ENCODE measurements around the gene ADARB1.
"Not testable (repeated sequence)": the region's sequence is repeated elsewhere in the genome, so short reads cannot be mapped to it uniquely, and the experiment has no call there.

Gene ADARB1

GRCh38 chr21:45074048-45074817 is at the start of gene ADARB1:
Gene ADARB1 (plus strand): TSS chr21:45074580. CDS start chr21:45171657, 97,077 bp downstream.
- DNase-seq, result peak; percentile 57 to 74

GRCh38 chr21:45026066-45026745 is 48.2 kb upstream of the ADARB1 start:
- no peak for DNase-seq

GRCh38 chr21:45026826-45027225 is 47.6 kb upstream of the ADARB1 start:
- DNase-seq, result no peak

GRCh38 chr21:45027241-45028196 is 46.9 kb upstream of the ADARB1 start:
- DNase-seq, result no peak

GRCh38 chr21:45028645-45029044 is 45.7 kb upstream of the ADARB1 start:
- DNase-seq, result not testable (repeated sequence)

- DNase-seq, result no peak
Measured at GRCh38 chr21:45029298-45029947, 45.0 kb upstream of the ADARB1 start.

- no peak for DNase-seq
Measured at GRCh38 chr21:45029948-45030681, 44.3 kb upstream of the ADARB1 start.

GRCh38 chr21:45030682-45031570 is 43.5 kb upstream of the ADARB1 start:
- no peak for DNase-seq

- DNase-seq, result no peak
Measured at GRCh38 chr21:45031571-45032191, 42.7 kb upstream of the ADARB1 start.

- DNase-seq, result no peak
Measured at GRCh38 chr21:45032332-45032731, 42.0 kb upstream of the ADARB1 start.

- no peak for DNase-seq
Measured at GRCh38 chr21:45032977-45033710, 41.2 kb upstream of the ADARB1 start.

GRCh38 chr21:45033791-45034555 is 40.4 kb upstream of the ADARB1 start:
- no peak for DNase-seq

- DNase-seq, result no peak
Measured at GRCh38 chr21:45034556-45035476, 39.6 kb upstream of the ADARB1 start.

- DNase-seq, result no peak
Measured at GRCh38 chr21:45035477-45035848, 38.9 kb upstream of the ADARB1 start.

GRCh38 chr21:45036630-45037029 is 37.8 kb upstream of the ADARB1 start:
- DNase-seq, result no peak

GRCh38 chr21:45037986-45038385 is 36.4 kb upstream of the ADARB1 start:
- DNase-seq, result no peak

- DNase-seq, result no peak
Measured at GRCh38 chr21:45039317-45040156, 34.8 kb upstream of the ADARB1 start.
